ENCODE measurements around the gene EYS. TPM values are rescaled to one million over a fixed set of nuclear protein-coding genes. Genes with fewer than 3 reads are reported as not detected.

EYS gene
- total and polyA plus RNA-seq, 7 donors = 0.07 to 0.46 TPM; not detected in 5

DNA sequence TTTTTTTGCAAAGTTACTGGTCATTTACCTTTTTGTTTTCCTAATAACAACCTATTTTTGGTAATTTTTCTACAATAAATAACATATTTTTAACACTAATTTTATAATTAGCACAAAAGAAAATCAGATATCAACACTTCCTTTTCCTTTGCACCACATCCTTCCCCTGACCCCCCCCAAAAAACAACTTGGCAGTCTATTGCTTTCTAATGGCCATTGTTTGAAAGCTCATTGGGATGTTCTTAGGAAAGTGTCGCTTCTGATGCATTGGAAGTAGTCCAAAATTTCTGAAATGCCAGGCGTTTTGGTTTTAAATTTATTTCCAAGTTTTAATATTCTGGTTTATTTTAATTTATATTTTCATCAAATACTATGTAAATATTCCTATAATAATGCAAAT, 407.8 kb downstream of the EYS start:
- 72 to 73% methylated on average over 2 of the region's 2 CpGs for WGBS, 2 donors
- no peaks in the 10 kb centered on the region for H3K9me3 ChIP-seq
- no peaks in the 10 kb centered on the region for H3K27me3 ChIP-seq
- TF ChIP-seq POLR2A (IDR thresholded peaks at IDR 0.05) = no peak
- TF ChIP-seq POLR2AphosphoS5 (IDR thresholded peaks at IDR 0.05) = no peak
- no peak for TF ChIP-seq EP300 (IDR thresholded peaks at IDR 0.05)
- TF ChIP-seq, protein P1, sequence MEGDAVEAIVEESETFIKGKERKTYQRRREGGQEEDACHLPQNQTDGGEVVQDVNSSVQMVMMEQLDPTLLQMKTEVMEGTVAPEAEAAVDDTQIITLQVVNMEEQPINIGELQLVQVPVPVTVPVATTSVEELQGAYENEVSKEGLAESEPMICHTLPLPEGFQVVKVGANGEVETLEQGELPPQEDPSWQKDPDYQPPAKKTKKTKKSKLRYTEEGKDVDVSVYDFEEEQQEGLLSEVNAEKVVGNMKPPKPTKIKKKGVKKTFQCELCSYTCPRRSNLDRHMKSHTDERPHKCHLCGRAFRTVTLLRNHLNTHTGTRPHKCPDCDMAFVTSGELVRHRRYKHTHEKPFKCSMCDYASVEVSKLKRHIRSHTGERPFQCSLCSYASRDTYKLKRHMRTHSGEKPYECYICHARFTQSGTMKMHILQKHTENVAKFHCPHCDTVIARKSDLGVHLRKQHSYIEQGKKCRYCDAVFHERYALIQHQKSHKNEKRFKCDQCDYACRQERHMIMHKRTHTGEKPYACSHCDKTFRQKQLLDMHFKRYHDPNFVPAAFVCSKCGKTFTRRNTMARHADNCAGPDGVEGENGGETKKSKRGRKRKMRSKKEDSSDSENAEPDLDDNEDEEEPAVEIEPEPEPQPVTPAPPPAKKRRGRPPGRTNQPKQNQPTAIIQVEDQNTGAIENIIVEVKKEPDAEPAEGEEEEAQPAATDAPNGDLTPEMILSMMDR (IDR thresholded peaks at IDR 0.05) = no peak
- intact Hi-C loops (cut with DNase I) = no loop called here
- no peaks in the 10 kb centered on the region for H3K4me1 ChIP-seq
- no peak overlapping the region for H3K27ac ChIP-seq
- DNase-seq = no peak
- no peak overlapping the region for H3K4me3 ChIP-seq
- no peaks in the 10 kb centered on the region for H3K36me3 ChIP-seq

DNA sequence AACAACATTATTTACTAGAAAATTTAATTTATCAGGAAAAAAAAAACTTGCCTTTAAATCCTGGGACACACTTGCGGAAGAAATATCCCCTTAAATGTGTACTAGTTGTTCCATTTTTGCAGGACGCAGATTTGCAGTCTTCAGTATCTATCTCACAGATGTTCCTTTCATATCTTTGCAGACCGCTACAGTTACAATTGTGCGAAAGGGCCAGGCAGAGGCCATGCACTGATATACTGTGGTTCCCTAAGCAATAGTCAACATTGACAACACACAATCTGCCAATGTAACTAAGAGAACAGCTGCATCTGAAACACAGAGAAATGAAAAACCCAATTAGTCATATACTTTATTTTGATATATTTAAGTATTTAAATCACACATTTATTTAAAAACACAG, 411.2 kb downstream of the EYS start:
- Histone ChIP-seq H3K27me3 (no peaks in the 10 kb centered on the region), H3K4me3 (no peak overlapping the region), H3K36me3 (no peaks in the 10 kb centered on the region), H3K9me3 (no peaks in the 10 kb centered on the region), H3K27ac (no peak overlapping the region), H3K4me1 (no peaks in the 10 kb centered on the region)
- TF ChIP-seq, protein P1 (IDR thresholded peaks at IDR 0.05) = no peak
- TF ChIP-seq POLR2AphosphoS5 (IDR thresholded peaks at IDR 0.05) (no peak), POLR2A (IDR thresholded peaks at IDR 0.05) (no peak), EP300 (IDR thresholded peaks at IDR 0.05) (no peak)
- intact Hi-C loops (cut with DNase I) = no loop called here
- no peak for DNase-seq
- WGBS, 2 donors = 72 to 84% methylated on average over 4 of the region's 4 CpGs

DNA sequence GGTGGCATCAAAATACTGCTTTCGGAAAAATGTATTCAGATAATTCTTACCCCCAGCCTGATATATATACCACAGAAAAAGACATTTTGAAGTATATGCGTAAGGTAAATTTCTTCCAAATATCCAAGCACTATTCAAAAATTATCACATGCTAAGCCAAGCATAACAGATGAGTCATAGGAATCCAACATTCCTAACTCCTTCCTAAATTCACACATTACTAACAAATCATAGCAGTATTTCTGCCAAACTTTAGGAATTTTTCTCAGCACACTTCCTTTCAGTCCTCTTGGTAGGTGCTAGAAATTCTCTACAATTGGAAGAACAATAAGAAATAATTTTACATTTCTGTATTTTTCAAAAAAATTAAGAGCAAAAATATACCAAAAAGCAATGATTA, 417.5 kb downstream of the EYS start:
- no peak for DNase-seq
- WGBS, 2 donors = 92 to 94% methylated on average over 2 of the region's 2 CpGs
- TF ChIP-seq EP300 (IDR thresholded peaks at IDR 0.05) (no peak), POLR2AphosphoS5 (IDR thresholded peaks at IDR 0.05) (no peak), POLR2A (IDR thresholded peaks at IDR 0.05) (no peak)
- TF ChIP-seq, protein P1 (IDR thresholded peaks at IDR 0.05) = no peak
- intact Hi-C loops (cut with DNase I) = no loop called here
- no peaks in the 10 kb centered on the region for H3K36me3 ChIP-seq
- H3K27ac ChIP-seq = no peak overlapping the region
- no peak overlapping the region for H3K4me3 ChIP-seq
- no peaks in the 10 kb centered on the region for H3K9me3 ChIP-seq
- H3K4me1 ChIP-seq = no peaks in the 10 kb centered on the region
- H3K27me3 ChIP-seq = no peaks in the 10 kb centered on the region

DNA sequence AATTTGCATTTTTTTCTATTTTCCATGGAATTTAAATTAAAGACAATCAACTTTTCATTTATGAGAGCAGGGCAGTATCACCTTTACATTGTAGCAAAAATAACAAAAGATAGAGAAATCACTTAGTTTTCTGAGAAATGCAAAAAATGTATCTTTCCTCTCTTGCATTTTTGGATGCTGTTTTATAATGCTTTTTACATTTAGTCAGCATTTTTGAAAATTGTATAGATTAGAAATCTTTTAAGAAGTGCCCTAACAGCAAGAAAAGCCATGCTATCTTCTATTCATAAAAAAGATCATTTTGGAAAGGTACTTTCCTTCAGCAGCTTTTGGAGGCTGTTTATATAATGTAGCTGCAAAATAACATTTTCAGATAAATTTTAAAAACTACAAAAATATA, 421.8 kb downstream of the EYS start:
- no peaks in the 10 kb centered on the region for H3K27me3 ChIP-seq
- H3K36me3 ChIP-seq = no peaks in the 10 kb centered on the region
- TF ChIP-seq EP300 (IDR thresholded peaks at IDR 0.05) (no peak), POLR2AphosphoS5 (IDR thresholded peaks at IDR 0.05) (no peak), POLR2A (IDR thresholded peaks at IDR 0.05) (no peak)
- TF ChIP-seq, protein P1 (IDR thresholded peaks at IDR 0.05) = no peak
- H3K27ac ChIP-seq = no peak overlapping the region
- intact Hi-C loops (cut with DNase I) = no loop called here
- H3K4me3 ChIP-seq = no peak overlapping the region
- no peaks in the 10 kb centered on the region for H3K4me1 ChIP-seq
- H3K9me3 ChIP-seq = no peaks in the 10 kb centered on the region
- DNase-seq = no peak

DNA sequence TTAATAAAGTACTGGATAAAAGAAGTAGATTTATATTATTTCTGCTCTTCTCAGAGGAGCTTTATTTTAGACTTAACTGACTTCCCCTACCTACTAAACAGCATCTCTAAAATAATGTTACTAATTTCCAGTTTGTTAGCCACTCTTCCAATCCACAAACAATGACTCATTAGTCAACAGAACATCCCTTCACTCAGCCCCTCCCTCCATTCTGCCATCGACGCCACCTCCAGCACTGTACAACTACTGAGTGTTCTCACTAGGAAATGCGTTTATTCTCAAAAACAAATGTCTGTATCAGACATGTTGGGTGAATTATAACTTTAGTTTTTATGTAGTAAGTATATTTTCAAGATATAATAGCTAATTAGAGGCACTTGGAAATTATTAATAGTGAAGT, 427.0 kb downstream of the EYS start:
- TF ChIP-seq POLR2A (IDR thresholded peaks at IDR 0.05) (no peak), EP300 (IDR thresholded peaks at IDR 0.05) (no peak), POLR2AphosphoS5 (IDR thresholded peaks at IDR 0.05) (no peak)
- TF ChIP-seq, protein P1 (IDR thresholded peaks at IDR 0.05) = no peak
- DNase-seq = no peak
- intact Hi-C loops (cut with DNase I) = no loop called here

More for the DNA sequence above, 427.0 kb downstream of the EYS start:
- no peaks in the 10 kb centered on the region for H3K27me3 ChIP-seq
- H3K4me1 ChIP-seq = no peaks in the 10 kb centered on the region
- no peak overlapping the region for H3K27ac ChIP-seq
- H3K9me3 ChIP-seq = no peaks in the 10 kb centered on the region
- no peaks in the 10 kb centered on the region for H3K36me3 ChIP-seq
- 84 to 87% methylated on average over 3 of the region's 3 CpGs for WGBS, 2 donors
- no peak overlapping the region for H3K4me3 ChIP-seq
